Activated naive CD4-positive, alpha-beta T cell treated with anti-CD3 and anti-CD28 coated beads, Interleukin-2, amount 10 ng/mL, durations not matched to agents 7 days and 5 days (primary cell): ENCODE measurements around the gene LRRC37A3.
"Not testable (repeated sequence)": the region's sequence is repeated elsewhere in the genome, so short reads cannot be mapped to it uniquely, and the experiment has no call there.

Source experiments
- CTCF ChIA-PET: fragments of 350-600 bp; sonication (Branson Sonifier 250); formaldehyde crosslinking; loops from one replicate; lab custom pipeline; 2021; ENCODE audit warnings: antibody characterized with exemption; lab: Charles Lee
- DNase-seq: peaks from one replicate; pipeline ENCODE4 v3.0.0-alpha.2; 2020
- H3K27ac Mint-ChIP-seq: one replicate; pipeline ENCODE4 v1.8.0; 2021; ENCODE audit warnings: mild to moderate bottlenecking, moderate library complexity, mixed read lengths
- H3K27me3 Mint-ChIP-seq: one replicate; pipeline ENCODE4 v1.8.0; 2021; ENCODE audit warnings: mild to moderate bottlenecking, mixed read lengths
- H3K36me3 Mint-ChIP-seq: one replicate; pipeline ENCODE4 v1.8.0; 2021; ENCODE audit warnings: mixed read lengths
- H3K4me1 Mint-ChIP-seq: one replicate; pipeline ENCODE4 v1.8.0; 2021; ENCODE audit warnings: mixed read lengths
- H3K4me3 Mint-ChIP-seq: one replicate; pipeline ENCODE4 v1.8.0; 2021; ENCODE audit warnings: mild to moderate bottlenecking, moderate library complexity, mixed read lengths
- H3K9me3 Mint-ChIP-seq: one replicate; pipeline ENCODE4 v1.8.0; 2021; ENCODE audit warnings: mixed read lengths

The LRRC37A3 gene

GRCh38 chr17:64917540-64917939 is 1.7 kb downstream of the LRRC37A3 start:
- peaks cover 13% of the 10 kb centered on the region for H3K27me3 Mint-ChIP-seq
- H3K4me3 Mint-ChIP-seq, CTCF ChIA-PET, DNase-seq, H3K27ac Mint-ChIP-seq, H3K36me3 Mint-ChIP-seq, H3K9me3 Mint-ChIP-seq: not testable (repeated sequence)
- H3K4me1 Mint-ChIP-seq: peaks cover 15% of the 10 kb centered on the region

GRCh38 chr17:64915244-64915643 is 4.0 kb downstream of the LRRC37A3 start:
- H3K4me3 Mint-ChIP-seq, CTCF ChIA-PET, H3K9me3 Mint-ChIP-seq, H3K27ac Mint-ChIP-seq, DNase-seq, H3K36me3 Mint-ChIP-seq, H3K27me3 Mint-ChIP-seq: not testable (repeated sequence)
- H3K4me1 Mint-ChIP-seq: peaks cover 11% of the 10 kb centered on the region

GRCh38 chr17:64910191-64910514 is 9.1 kb downstream of the LRRC37A3 start:
- H3K27ac Mint-ChIP-seq, H3K4me3 Mint-ChIP-seq, H3K27me3 Mint-ChIP-seq, CTCF ChIA-PET, H3K9me3 Mint-ChIP-seq, H3K4me1 Mint-ChIP-seq, DNase-seq, H3K36me3 Mint-ChIP-seq: not testable (repeated sequence)

GRCh38 chr17:64909511-64910190 is 9.6 kb downstream of the LRRC37A3 start:
- H3K9me3 Mint-ChIP-seq, H3K27me3 Mint-ChIP-seq, H3K36me3 Mint-ChIP-seq, H3K4me3 Mint-ChIP-seq, H3K4me1 Mint-ChIP-seq, CTCF ChIA-PET, H3K27ac Mint-ChIP-seq, DNase-seq: not testable (repeated sequence)

- H3K36me3 Mint-ChIP-seq, H3K27ac Mint-ChIP-seq, DNase-seq, H3K9me3 Mint-ChIP-seq, H3K4me3 Mint-ChIP-seq, H3K27me3 Mint-ChIP-seq, CTCF ChIA-PET, H3K4me1 Mint-ChIP-seq: not testable (repeated sequence)
Observed at GRCh38 chr17:64904069-64904468, 15.2 kb downstream of the LRRC37A3 start.

- H3K27me3 Mint-ChIP-seq, CTCF ChIA-PET, DNase-seq, H3K9me3 Mint-ChIP-seq, H3K27ac Mint-ChIP-seq, H3K36me3 Mint-ChIP-seq, H3K4me3 Mint-ChIP-seq, H3K4me1 Mint-ChIP-seq: not testable (repeated sequence)
Observed at GRCh38 chr17:64897136-64897535, 22.1 kb downstream of the LRRC37A3 start.

- H3K4me1 Mint-ChIP-seq, H3K27ac Mint-ChIP-seq, DNase-seq, H3K9me3 Mint-ChIP-seq, H3K36me3 Mint-ChIP-seq, H3K4me3 Mint-ChIP-seq, CTCF ChIA-PET: not testable (repeated sequence)
- H3K27me3 Mint-ChIP-seq: peaks cover 13% of the 10 kb centered on the region
Observed at GRCh38 chr17:64874210-64874609, 45.1 kb downstream of the LRRC37A3 start.

GRCh38 chr17:64847504-64848466 is 71.5 kb downstream of the LRRC37A3 start:
- H3K4me1 Mint-ChIP-seq, H3K4me3 Mint-ChIP-seq, CTCF ChIA-PET, H3K9me3 Mint-ChIP-seq, H3K36me3 Mint-ChIP-seq, H3K27ac Mint-ChIP-seq: not testable (repeated sequence)
- H3K27me3 Mint-ChIP-seq: peaks cover 18% of the 10 kb centered on the region
- DNase-seq: peak; percentile 83

- H3K27me3 Mint-ChIP-seq: peaks cover 17% of the 10 kb centered on the region
Observed at GRCh38 chr17:64846892-64847291, 72.4 kb downstream of the LRRC37A3 start.

GRCh38 chr17:64843918-64844317 is 75.4 kb downstream of the LRRC37A3 start:
- H3K4me1 Mint-ChIP-seq, H3K4me3 Mint-ChIP-seq, H3K36me3 Mint-ChIP-seq, DNase-seq, H3K9me3 Mint-ChIP-seq, CTCF ChIA-PET, H3K27ac Mint-ChIP-seq: not testable (repeated sequence)
- peaks cover 12% of the 10 kb centered on the region for H3K27me3 Mint-ChIP-seq

More at GRCh38 chr17:64846892-64847291, 72.4 kb downstream of the LRRC37A3 start:
- DNase-seq, H3K4me1 Mint-ChIP-seq, CTCF ChIA-PET, H3K36me3 Mint-ChIP-seq, H3K9me3 Mint-ChIP-seq, H3K4me3 Mint-ChIP-seq, H3K27ac Mint-ChIP-seq: not testable (repeated sequence)

- CTCF ChIA-PET, H3K4me1 Mint-ChIP-seq, H3K9me3 Mint-ChIP-seq, H3K4me3 Mint-ChIP-seq, H3K36me3 Mint-ChIP-seq, H3K27ac Mint-ChIP-seq, DNase-seq: not testable (repeated sequence)
- peaks cover 11% of the 10 kb centered on the region for H3K27me3 Mint-ChIP-seq
Observed at GRCh38 chr17:64842900-64843299, 76.4 kb downstream of the LRRC37A3 start.

GRCh38 chr17:64840960-64841359 is 78.3 kb downstream of the LRRC37A3 start:
- H3K27me3 Mint-ChIP-seq, H3K4me3 Mint-ChIP-seq, CTCF ChIA-PET, DNase-seq, H3K27ac Mint-ChIP-seq, H3K36me3 Mint-ChIP-seq, H3K4me1 Mint-ChIP-seq, H3K9me3 Mint-ChIP-seq: not testable (repeated sequence)

GRCh38 chr17:64838513-64838912 is 80.8 kb downstream of the LRRC37A3 start:
- H3K27ac Mint-ChIP-seq, DNase-seq, H3K27me3 Mint-ChIP-seq, H3K9me3 Mint-ChIP-seq, CTCF ChIA-PET, H3K4me3 Mint-ChIP-seq: not testable (repeated sequence)
- H3K36me3 Mint-ChIP-seq: peaks cover 16% of the 10 kb centered on the region
- peaks cover 26% of the 10 kb centered on the region for H3K4me1 Mint-ChIP-seq

- CTCF ChIA-PET, H3K9me3 Mint-ChIP-seq, H3K27me3 Mint-ChIP-seq: not testable (repeated sequence)
- Mint-ChIP-seq H3K4me1 (peaks cover 26% of the 10 kb centered on the region), H3K27ac (peak overlapping the region; percentile 95), H3K36me3 (peaks cover 16% of the 10 kb centered on the region), H3K4me3 (peak overlapping the region; percentile 98)
- DNase-seq: peak; percentile 92
Observed at GRCh38 chr17:64837018-64837761, 82.1 kb downstream of the LRRC37A3 start.
